ENCODE results near the gene RHOC.

RHOC gene

GRCh38 chr1:112701227-112702066 is 5.5 kb downstream of the RHOC start:
- DNase-seq (ENCODE audit: low read depth in 2 of 2) = no peak

GRCh38 chr1:112700290-112701226 is 6.4 kb downstream of the RHOC start:
- DNase-seq (ENCODE audit: low read depth in 2 of 2) = peak in 1 of 2 experiments; percentile 57

GRCh38 chr1:112699425-112700144 is 7.3 kb downstream of the RHOC start:
- DNase-seq (ENCODE audit: low read depth in 2 of 2) = no peak

- DNase-seq (ENCODE audit: low read depth in 2 of 2) = no peak
These were observed 8.3 kb downstream of the RHOC start for GRCh38 chr1:112698366-112699310.

- no peak for DNase-seq (ENCODE audit: low read depth in 2 of 2)
These were observed 9.1 kb downstream of the RHOC start for GRCh38 chr1:112697781-112698201.

- no peak for DNase-seq (ENCODE audit: low read depth in 2 of 2)
These were observed 10.2 kb downstream of the RHOC start for GRCh38 chr1:112696578-112697314.

GRCh38 chr1:112695276-112695675 is 11.7 kb downstream of the RHOC start:
- no peak for DNase-seq (ENCODE audit: low read depth in 2 of 2)

GRCh38 chr1:112694363-112694929 is 12.5 kb downstream of the RHOC start:
- no peak for DNase-seq (ENCODE audit: low read depth in 2 of 2)

GRCh38 chr1:112693821-112694220 is 13.1 kb downstream of the RHOC start:
- no peak for DNase-seq (ENCODE audit: low read depth in 2 of 2)

GRCh38 chr1:112692681-112693080 is 14.2 kb downstream of the RHOC start:
- no peak for DNase-seq (ENCODE audit: low read depth in 2 of 2)

GRCh38 chr1:112689842-112690237 is 17.1 kb downstream of the RHOC start:
- DNase-seq (ENCODE audit: low read depth in 2 of 2) = no peak

GRCh38 chr1:112689196-112689841 is 17.6 kb downstream of the RHOC start:
- no peak for DNase-seq (ENCODE audit: low read depth in 2 of 2)

GRCh38 chr1:112688781-112689193 is 18.1 kb downstream of the RHOC start:
- DNase-seq (ENCODE audit: low read depth in 2 of 2) = no peak

- DNase-seq (ENCODE audit: low read depth in 2 of 2) = no peak
These were observed 19.0 kb downstream of the RHOC start for GRCh38 chr1:112687785-112688496.

- DNase-seq (ENCODE audit: low read depth in 2 of 2) = no peak
These were observed 19.6 kb downstream of the RHOC start for GRCh38 chr1:112687361-112687760.

- DNase-seq (ENCODE audit: low read depth in 2 of 2) = no peak
These were observed 20.1 kb downstream of the RHOC start for GRCh38 chr1:112686835-112687234.

GRCh38 chr1:112686417-112686816 is 20.5 kb downstream of the RHOC start:
- no peak for DNase-seq (ENCODE audit: low read depth in 2 of 2)

GRCh38 chr1:112685913-112686312 is 21.0 kb downstream of the RHOC start:
- DNase-seq (ENCODE audit: low read depth in 2 of 2) = no peak

GRCh38 chr1:112678605-112679004 is 28.3 kb downstream of the RHOC start:
- DNase-seq (ENCODE audit: low read depth in 2 of 2) = no peak

All from stimulated activated CD4-positive, alpha-beta T cell treated with anti-CD3 and anti-CD28 coated beads, Interleukin-12 subunit alpha, Interleukin-12 subunit beta, amount 100 ng/mL, for 24 hours (primary cell).